ENCODE data around the gene RFC5. TPM values are rescaled to one million over a fixed set of nuclear protein-coding genes. Genes with fewer than 3 reads are reported as not detected.

Gene RFC5
- total RNA-seq, 2 donors from 2014 or later: 5.4 to 6.9 TPM

- no peak overlapping the region for H3K27ac ChIP-seq
- TF ChIP-seq, protein P1, sequence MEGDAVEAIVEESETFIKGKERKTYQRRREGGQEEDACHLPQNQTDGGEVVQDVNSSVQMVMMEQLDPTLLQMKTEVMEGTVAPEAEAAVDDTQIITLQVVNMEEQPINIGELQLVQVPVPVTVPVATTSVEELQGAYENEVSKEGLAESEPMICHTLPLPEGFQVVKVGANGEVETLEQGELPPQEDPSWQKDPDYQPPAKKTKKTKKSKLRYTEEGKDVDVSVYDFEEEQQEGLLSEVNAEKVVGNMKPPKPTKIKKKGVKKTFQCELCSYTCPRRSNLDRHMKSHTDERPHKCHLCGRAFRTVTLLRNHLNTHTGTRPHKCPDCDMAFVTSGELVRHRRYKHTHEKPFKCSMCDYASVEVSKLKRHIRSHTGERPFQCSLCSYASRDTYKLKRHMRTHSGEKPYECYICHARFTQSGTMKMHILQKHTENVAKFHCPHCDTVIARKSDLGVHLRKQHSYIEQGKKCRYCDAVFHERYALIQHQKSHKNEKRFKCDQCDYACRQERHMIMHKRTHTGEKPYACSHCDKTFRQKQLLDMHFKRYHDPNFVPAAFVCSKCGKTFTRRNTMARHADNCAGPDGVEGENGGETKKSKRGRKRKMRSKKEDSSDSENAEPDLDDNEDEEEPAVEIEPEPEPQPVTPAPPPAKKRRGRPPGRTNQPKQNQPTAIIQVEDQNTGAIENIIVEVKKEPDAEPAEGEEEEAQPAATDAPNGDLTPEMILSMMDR (IDR thresholded peaks at IDR 0.05): no peak
- no peaks in the 10 kb centered on the region for H3K9me3 ChIP-seq
- no peak for DNase-seq (ENCODE audit: low spot score)
- peaks cover 0 to 7% of the 10 kb centered on the region in 2 donors for H3K4me1 ChIP-seq (ENCODE audit: control insufficient read depth in 1 of 2, low read depth in 2 of 2)
- H3K4me3 ChIP-seq: no peak overlapping the region
- H3K27me3 ChIP-seq (replicated peaks; ENCODE audit: insufficient read depth): no peaks in the 10 kb centered on the region
- H3K36me3 ChIP-seq: no peaks in the 10 kb centered on the region
- ATAC-seq (ENCODE audit: insufficient number of reproducible peaks, low FRiP score, low read depth): no peak
Observed at GRCh38 chr12:118011961-118012360, 4.5 kb upstream of the RFC5 start.

GRCh38 chr12:118013283-118013682 is 3.2 kb upstream of the RFC5 start:
- Histone ChIP-seq H3K36me3 (no peaks in the 10 kb centered on the region), H3K27me3 (replicated peaks; ENCODE audit: insufficient read depth) (no peaks in the 10 kb centered on the region), H3K27ac (no peak overlapping the region), H3K4me1 (ENCODE audit: control insufficient read depth in 1 of 2, low read depth in 2 of 2) (peaks cover 0 to 13% of the 10 kb centered on the region in 2 donors), H3K4me3 (no peak overlapping the region), H3K9me3 (no peaks in the 10 kb centered on the region)
- DNase-seq (ENCODE audit: low spot score): no peak
- TF ChIP-seq, protein P1 (IDR thresholded peaks at IDR 0.05): no peak
- ATAC-seq (ENCODE audit: insufficient number of reproducible peaks, low FRiP score, low read depth): no peak

- TF ChIP-seq, protein P1 (IDR thresholded peaks at IDR 0.05): no peak
- no peaks in the 10 kb centered on the region for H3K27me3 ChIP-seq (replicated peaks; ENCODE audit: insufficient read depth)
- H3K27ac ChIP-seq: no peak overlapping the region
- no peak for DNase-seq (ENCODE audit: low spot score)
- H3K4me1 ChIP-seq (ENCODE audit: control insufficient read depth in 1 of 2, low read depth in 2 of 2): peaks cover 0 to 13% of the 10 kb centered on the region in 2 donors
- no peaks in the 10 kb centered on the region for H3K9me3 ChIP-seq
- no peak overlapping the region for H3K4me3 ChIP-seq
- no peak for ATAC-seq (ENCODE audit: insufficient number of reproducible peaks, low FRiP score, low read depth)
- H3K36me3 ChIP-seq: no peaks in the 10 kb centered on the region
Observed at GRCh38 chr12:118015306-118015705, 1.2 kb upstream of the RFC5 start.

DNA sequence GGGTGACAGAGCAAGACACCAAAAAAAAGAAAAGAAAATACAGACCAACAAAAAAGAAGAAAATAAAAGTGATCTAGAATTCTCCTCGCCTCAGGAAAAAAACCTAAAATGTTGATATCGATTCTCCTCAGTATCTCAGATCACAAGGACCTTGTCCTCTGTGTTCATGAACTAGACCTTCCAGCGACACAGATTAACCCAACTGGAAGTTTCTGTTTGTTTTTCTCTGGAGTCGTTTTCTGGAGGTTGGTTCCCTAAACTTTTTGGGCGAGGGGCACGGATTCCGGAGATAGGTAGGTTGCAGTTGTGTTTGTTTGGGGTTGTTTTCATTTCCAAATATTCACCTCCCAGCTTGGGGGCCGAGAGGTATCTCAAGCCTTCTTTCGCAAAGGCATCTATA is 559 bp upstream of the RFC5 start:
- DNase-seq (ENCODE audit: low spot score) (no peak), ATAC-seq (ENCODE audit: insufficient number of reproducible peaks, low FRiP score, low read depth) (no peak)
- TF ChIP-seq, protein P1 (IDR thresholded peaks at IDR 0.05): no peak
- Histone ChIP-seq H3K27ac (no peak overlapping the region), H3K27me3 (replicated peaks; ENCODE audit: insufficient read depth) (no peaks in the 10 kb centered on the region), H3K36me3 (no peaks in the 10 kb centered on the region), H3K4me1 (ENCODE audit: control insufficient read depth in 1 of 2, low read depth in 2 of 2) (peaks cover 0 to 13% of the 10 kb centered on the region in 2 donors), H3K4me3 (peak overlapping the region; percentile 86), H3K9me3 (no peaks in the 10 kb centered on the region)

DNA sequence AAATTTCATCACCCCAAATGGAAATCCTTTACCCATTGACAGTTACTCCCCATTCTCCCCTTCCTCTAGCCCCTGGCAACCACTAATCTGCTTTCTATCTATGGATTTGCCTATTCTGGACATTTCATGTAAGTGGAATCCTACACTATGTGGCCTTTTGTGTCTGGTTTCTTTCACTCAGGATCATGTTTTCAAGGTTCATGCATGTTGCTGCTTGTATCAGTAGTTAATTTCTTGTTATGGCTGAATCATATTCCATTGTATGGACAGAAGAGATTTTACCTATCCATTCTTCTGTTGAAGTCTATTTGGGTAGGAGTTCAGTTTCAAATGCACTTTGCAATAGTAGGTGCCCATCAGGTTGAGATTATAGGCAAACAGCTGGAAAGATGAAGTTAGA is 1.4 kb downstream of the RFC5 start:
- ATAC-seq (ENCODE audit: insufficient number of reproducible peaks, low FRiP score, low read depth) (no peak), DNase-seq (ENCODE audit: low spot score) (no peak)
- TF ChIP-seq, protein P1 (IDR thresholded peaks at IDR 0.05): no peak
- Histone ChIP-seq H3K9me3 (no peaks in the 10 kb centered on the region), H3K4me3 (no peak overlapping the region), H3K27ac (no peak overlapping the region), H3K36me3 (no peaks in the 10 kb centered on the region), H3K4me1 (ENCODE audit: control insufficient read depth in 1 of 2, low read depth in 2 of 2) (peaks cover 0 to 13% of the 10 kb centered on the region in 2 donors), H3K27me3 (replicated peaks; ENCODE audit: insufficient read depth) (no peaks in the 10 kb centered on the region)

All from thoracic aorta (tissue), 2 donors.